Epidermal melanocyte (primary cell): ENCODE results near the gene KDM5A.

ENCODE experiments used
- DNase-seq: peaks from one replicate; pipeline ENCODE4 v3.0.0; 2011; ENCODE audit warnings: low spot score; ENCODE audit not compliant: insufficient read length

Gene KDM5A

GRCh38 chr12:273382-273781, 115.7 kb downstream of the KDM5A start:
- DNase-seq: no peak

DNA sequence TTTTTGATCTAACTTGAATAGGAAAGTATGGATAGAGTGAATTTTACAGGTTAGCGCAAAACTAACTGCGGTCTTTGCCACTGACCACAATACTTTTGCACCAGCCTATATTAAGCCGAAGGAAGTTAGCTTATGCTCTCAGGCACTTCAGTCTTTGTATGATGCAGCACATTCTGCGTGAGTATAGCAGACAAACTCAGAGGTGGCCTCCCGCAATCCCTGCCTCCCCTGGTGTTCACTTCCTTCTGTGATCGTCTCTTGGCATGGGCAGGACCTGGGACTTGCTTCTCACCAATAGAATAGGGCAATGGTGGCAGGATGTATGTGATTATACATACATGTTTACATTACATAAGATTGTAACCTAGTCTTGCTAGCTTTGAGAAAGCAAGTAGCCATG, 116.2 kb downstream of the KDM5A start:
- no peak for DNase-seq

DNA sequence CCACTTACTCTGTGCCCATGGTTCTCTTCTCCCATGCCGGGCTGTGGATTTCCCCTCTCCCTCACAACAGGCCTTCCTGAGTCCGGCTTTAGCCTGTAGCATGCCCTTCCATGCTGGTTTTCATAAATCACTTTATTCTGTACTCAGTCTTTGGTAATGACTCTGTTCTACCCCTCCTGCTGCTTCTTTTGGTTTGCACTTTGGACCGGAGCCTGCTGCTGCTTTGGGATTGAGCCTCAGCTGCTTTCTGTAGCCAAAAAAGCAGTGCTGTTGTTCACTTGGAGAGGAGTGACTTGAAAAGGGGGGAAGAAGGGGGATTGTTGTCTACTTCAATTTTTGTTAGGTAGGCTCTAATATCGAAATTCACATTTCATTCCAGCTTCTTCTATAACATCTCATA, 118.0 kb downstream of the KDM5A start:
- no peak for DNase-seq

- DNase-seq: no peak
Observed at GRCh38 chr12:269191-269590, 119.9 kb downstream of the KDM5A start.

DNA sequence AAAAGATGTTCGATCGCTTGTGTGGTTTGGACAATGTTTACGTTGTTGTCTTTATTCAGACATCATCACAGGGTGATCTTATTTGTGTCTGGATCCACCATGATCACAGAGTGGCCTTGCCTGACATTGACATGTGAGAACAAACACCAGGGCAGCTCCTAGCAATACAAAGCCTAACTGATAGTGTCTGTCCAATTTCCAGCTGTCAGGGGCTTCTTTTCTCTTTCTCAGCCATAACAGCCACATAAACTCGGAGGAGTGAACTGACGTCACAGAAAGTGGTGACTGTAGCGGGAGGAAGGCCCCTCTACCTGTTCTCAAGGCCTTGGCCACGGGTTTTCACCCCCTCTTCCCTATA, 120.7 kb downstream of the KDM5A start:
- no peak for DNase-seq

DNA sequence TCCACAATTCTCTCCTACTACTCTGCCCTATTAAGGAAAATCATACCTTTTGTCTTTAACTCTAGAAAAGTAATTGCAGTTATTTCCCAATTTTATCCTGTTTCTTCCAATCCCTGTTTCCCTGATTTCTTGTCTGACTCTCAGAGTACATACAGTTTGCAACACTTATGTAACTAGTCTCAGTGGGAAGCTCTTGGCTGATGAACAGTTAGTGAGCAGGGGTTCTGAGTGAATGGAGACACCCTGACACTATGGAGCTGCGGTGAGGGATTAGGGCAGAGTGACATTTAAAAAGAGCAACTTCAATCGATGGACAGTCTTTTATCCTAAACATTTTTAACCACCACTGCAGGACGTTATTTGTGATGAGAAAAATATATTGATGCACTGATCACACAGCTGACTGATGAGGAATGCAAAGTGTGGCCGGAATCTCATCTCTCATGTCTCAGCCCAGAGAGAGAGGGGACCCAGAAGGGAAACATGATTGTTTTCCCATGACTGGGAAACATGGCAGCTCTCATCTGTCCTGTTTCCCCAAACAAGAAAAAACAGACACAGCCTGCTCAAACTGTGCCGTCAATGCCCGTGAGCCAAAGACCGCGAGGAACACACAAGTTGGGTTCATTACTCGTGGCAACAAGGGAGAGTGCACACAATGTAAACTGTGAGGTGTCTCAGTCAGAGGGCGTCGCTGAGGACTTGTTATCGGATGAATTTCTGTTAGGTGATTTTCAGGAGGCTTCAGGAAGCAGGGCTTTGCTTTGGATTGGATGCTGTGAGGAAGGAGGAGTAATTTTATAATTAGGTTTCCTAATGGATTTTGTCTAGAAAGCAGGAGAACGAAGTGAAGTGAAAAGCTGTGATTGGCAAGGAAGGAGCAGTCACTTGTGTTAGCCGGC, 121.3 kb downstream of the KDM5A start:
- DNase-seq: no peak

- DNase-seq: no peak
Observed at GRCh38 chr12:265096-265495, 124.0 kb downstream of the KDM5A start.

- no peak for DNase-seq
Observed at GRCh38 chr12:264269-264668, 124.9 kb downstream of the KDM5A start.

- no peak for DNase-seq
Observed at GRCh38 chr12:263574-263973, 125.5 kb downstream of the KDM5A start.

DNA sequence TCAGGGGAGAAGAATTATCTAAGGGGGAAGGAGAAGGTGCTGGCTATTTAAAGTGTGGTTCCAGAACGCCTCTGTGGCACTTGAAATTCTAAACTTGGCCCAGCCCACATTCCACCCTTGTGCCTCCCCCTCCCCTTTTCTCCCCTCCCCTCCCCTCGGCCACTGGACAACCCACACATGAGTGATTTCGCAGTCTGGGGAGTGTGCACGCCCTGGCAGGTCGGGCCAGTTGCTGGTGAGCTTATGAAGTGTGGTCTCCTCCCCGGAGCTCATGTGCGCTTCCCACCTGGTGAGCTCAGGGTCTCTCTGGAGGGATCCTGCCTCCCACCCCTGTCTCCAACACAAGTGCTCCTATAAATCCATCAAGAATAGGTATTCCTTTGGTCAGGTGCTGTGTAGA, 126.3 kb downstream of the KDM5A start, which contains the start of gene SLC6A13:
SLC6A13 (minus strand) TSS at position 20 of the 400 bp plus-strand sequence. CDS start 2,784 bp downstream, outside the sequence.
- DNase-seq: no peak

DNA sequence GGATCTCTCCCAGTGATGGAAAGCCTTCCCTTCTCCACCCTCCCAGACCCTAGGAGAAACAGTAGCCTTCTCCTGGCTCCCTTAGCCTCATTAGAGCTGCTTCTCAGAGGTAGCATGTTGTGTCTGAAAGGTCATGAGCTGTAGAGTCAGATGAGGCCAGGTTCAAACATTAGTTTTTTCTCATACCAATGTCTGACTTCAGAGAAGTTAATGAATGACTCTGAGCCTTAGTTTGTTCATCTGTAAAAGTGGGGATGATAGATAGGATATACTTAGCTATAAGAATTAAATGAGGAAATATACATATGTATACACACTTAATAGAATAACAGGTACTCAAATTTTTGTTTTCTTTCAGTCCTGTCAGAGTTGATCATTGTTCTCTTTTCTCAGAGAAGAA, 127.0 kb downstream of the KDM5A start:
- no peak for DNase-seq

- DNase-seq: no peak
Observed at GRCh38 chr12:257521-258321, 131.4 kb downstream of the KDM5A start.

DNA sequence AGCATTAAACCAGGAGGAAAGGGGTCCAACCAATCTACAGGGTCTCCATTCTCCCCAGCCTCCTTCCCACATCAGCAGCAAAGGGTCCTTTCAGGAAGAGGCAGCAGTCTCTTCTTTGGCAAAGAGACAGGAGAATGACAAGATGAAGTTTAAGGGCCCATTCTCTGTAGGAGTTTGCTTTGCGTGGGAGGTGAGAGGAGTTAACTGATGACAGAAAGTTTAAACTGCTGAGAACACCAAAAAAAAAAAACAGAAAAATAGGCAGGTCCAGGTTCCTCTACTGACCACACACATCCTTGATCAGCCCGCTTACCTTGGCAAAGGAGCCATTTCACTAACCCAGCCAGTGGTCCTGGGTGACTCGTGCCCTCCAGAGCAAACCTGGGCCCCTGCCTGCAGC, 132.2 kb downstream of the KDM5A start:
- DNase-seq: no peak

- no peak for DNase-seq
Observed at GRCh38 chr12:256225-256624, 132.9 kb downstream of the KDM5A start.

- DNase-seq: no peak
Observed at GRCh38 chr12:254912-255311, 134.2 kb downstream of the KDM5A start.

DNA sequence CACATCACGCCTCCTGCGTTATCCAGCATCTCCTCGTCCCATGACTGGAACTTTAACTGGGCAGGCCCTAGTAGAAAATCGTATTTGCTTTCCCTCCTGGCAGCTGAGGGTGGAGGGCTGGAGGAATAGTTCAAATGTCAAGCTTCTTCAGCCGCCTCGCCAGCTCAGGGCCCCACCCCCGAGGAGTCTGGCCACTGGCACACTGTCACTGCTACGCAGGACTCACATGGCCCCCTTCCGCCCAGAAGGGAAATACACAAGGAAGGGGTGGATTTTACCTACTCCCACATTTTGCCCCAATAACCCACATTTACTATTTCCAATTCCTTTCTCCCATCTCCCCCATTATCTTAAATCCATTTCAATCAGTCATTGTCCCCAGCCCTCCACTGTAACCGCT, 135.1 kb downstream of the KDM5A start:
- DNase-seq: no peak

- no peak for DNase-seq
Observed at GRCh38 chr12:253116-253831, 135.8 kb downstream of the KDM5A start.

GRCh38 chr12:252636-253035, 136.5 kb downstream of the KDM5A start:
- no peak for DNase-seq

DNA sequence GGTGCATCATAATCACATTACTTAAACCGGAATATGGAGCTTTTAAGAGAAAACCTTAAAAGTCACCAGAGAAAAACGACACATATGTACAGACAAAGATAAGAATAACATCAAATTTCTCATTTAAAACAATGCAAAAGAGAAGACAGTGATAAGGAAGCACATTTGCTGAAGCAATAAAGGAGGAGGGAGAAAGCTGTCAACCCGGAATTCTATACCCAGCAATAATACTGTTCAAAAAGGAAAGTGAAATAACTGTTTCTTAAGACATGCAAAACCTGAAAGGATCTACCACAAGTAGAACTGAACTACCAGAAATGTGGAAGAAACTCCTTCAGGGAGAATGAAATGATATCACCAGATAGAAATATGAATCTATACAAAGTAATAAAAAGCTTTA, 141.8 kb downstream of the KDM5A start:
- DNase-seq: no peak

GRCh38 chr12:243381-243780, 145.7 kb downstream of the KDM5A start:
- peak; percentile 15 for DNase-seq

DNA sequence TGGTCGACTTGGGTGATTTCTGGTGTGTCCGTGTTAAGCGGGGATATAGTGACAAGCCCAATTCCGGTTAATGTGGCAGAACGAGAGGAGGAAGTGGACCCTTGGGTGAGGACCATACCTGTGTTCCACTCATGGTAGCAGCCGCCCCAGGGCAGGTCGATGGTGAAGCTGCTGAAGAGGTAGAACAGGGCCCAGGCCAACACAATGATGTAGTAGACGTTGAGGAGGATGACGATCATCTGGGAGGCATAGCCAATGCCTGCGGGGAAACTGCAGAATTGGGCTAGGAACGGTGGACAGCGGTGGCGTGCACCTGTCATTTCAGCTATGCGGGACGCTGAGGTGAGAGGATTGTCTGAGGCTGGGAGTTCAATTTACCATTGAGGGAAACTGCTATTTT, 146.6 kb downstream of the KDM5A start:
- no peak for DNase-seq

GRCh38 chr12:241266-241665, 147.9 kb downstream of the KDM5A start:
- DNase-seq: no peak
